H1 (cell line): ENCODE measurements around the gene NUP210. TPM values are rescaled to one million over a fixed set of nuclear protein-coding genes. Genes with fewer than 3 reads are reported as not detected.

Experiments
- BRCA1 ChIP-seq: IDR thresholded peaks from 2 replicates; pipeline ENCODE4 v1.6.1; 2012; ENCODE audit warnings: low read depth, low read length, improper control_type of control experiment
- POLR2AphosphoS5 ChIP-seq: IDR thresholded peaks from 2 replicates; pipeline ENCODE4 v1.6.1; 2011; ENCODE audit warnings: low read depth, low read length
- POU5F1 ChIP-seq: IDR thresholded peaks from 2 replicates; pipeline ENCODE4 v1.6.1; 2011; ENCODE audit warnings: low read depth, mild to moderate bottlenecking, low read length, moderate library complexity
- TCF12 ChIP-seq: IDR thresholded peaks from 2 replicates; pipeline ENCODE4 v1.6.1; 2011; ENCODE audit warnings: low read depth, mild to moderate bottlenecking, low read length
- polyA plus RNA-seq, 7 experiments: library from polyadenylated mRNA; depleted of rRNA in 3 of 7; stranded (reverse) in 5 of 7; unstranded in 2 of 7; fragments of >200 nt in 5 of 7; fragments of 200-250 nt in 2 of 7; gene quantifications; 1 replicate in 5 of 7; 2 replicates in 1 of 7; 4 replicates in 1 of 7; pipeline versions ENCODE4 v1.2.1 to v1.2.3, GENCODE V29; 2011 to 2013; ENCODE audit warnings: missing spikeins in 2 of 7, mixed read lengths in 2 of 7
- total RNA-seq: library from RNA; stranded (reverse); fragmentation: NEBNext Ultra II Directional; extraction: Animal tissue kit (Norgen Biotek cat#: 25700); gene quantifications from 2 replicates; pipeline ENCODE4 v1.2.1, GENCODE V29; 2021
- TF ChIP-seq, protein P1 (sequence below): fragments of 300-600 bp; sonication (generic); IDR thresholded peaks from 2 replicates; pipeline ENCODE4 v1.7.1; 2012; ENCODE audit warnings: low read length, moderate library complexity, mild to moderate bottlenecking, inconsistent platforms; ENCODE audit not compliant: insufficient replicate concordance

The NUP210 gene
- total and polyA plus RNA-seq, 2 of the 8 experiments (the other 6 are each of a cell fraction or from before 2014, with no cell fraction given) = 51.0 to 53.7 TPM

DNA sequence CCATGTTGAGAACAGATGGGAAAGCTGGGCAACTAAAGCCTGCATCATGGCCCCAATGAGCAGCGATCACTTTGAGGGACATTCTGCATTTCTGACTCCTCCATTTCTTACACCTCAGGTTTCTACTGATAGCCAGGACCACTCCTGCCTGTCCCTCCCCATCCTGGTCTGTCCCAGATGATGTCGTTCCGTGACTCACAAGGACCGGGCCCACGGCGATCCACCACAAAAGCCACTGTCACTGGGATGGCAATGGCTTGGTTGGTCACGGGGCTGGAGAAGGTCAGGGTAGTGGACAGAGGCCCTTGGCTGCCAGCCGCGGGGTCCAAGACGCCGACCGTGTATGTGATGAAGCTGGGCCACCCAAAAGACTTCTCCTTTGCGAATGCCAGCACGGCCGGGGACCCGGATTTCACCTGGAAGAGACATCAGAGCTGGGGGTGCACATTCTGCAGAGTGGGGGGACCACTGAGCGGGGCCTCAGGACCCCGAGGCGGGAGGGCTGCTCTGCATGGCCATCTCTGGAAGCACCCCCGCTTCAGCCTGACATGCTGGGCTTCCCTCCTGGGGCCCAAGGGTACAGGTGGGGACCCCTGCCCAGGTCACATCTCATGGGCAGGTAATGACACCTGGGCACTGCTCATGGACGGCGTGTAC, 100.4 kb downstream of the NUP210 start (continued):
- TF ChIP-seq, protein P1, sequence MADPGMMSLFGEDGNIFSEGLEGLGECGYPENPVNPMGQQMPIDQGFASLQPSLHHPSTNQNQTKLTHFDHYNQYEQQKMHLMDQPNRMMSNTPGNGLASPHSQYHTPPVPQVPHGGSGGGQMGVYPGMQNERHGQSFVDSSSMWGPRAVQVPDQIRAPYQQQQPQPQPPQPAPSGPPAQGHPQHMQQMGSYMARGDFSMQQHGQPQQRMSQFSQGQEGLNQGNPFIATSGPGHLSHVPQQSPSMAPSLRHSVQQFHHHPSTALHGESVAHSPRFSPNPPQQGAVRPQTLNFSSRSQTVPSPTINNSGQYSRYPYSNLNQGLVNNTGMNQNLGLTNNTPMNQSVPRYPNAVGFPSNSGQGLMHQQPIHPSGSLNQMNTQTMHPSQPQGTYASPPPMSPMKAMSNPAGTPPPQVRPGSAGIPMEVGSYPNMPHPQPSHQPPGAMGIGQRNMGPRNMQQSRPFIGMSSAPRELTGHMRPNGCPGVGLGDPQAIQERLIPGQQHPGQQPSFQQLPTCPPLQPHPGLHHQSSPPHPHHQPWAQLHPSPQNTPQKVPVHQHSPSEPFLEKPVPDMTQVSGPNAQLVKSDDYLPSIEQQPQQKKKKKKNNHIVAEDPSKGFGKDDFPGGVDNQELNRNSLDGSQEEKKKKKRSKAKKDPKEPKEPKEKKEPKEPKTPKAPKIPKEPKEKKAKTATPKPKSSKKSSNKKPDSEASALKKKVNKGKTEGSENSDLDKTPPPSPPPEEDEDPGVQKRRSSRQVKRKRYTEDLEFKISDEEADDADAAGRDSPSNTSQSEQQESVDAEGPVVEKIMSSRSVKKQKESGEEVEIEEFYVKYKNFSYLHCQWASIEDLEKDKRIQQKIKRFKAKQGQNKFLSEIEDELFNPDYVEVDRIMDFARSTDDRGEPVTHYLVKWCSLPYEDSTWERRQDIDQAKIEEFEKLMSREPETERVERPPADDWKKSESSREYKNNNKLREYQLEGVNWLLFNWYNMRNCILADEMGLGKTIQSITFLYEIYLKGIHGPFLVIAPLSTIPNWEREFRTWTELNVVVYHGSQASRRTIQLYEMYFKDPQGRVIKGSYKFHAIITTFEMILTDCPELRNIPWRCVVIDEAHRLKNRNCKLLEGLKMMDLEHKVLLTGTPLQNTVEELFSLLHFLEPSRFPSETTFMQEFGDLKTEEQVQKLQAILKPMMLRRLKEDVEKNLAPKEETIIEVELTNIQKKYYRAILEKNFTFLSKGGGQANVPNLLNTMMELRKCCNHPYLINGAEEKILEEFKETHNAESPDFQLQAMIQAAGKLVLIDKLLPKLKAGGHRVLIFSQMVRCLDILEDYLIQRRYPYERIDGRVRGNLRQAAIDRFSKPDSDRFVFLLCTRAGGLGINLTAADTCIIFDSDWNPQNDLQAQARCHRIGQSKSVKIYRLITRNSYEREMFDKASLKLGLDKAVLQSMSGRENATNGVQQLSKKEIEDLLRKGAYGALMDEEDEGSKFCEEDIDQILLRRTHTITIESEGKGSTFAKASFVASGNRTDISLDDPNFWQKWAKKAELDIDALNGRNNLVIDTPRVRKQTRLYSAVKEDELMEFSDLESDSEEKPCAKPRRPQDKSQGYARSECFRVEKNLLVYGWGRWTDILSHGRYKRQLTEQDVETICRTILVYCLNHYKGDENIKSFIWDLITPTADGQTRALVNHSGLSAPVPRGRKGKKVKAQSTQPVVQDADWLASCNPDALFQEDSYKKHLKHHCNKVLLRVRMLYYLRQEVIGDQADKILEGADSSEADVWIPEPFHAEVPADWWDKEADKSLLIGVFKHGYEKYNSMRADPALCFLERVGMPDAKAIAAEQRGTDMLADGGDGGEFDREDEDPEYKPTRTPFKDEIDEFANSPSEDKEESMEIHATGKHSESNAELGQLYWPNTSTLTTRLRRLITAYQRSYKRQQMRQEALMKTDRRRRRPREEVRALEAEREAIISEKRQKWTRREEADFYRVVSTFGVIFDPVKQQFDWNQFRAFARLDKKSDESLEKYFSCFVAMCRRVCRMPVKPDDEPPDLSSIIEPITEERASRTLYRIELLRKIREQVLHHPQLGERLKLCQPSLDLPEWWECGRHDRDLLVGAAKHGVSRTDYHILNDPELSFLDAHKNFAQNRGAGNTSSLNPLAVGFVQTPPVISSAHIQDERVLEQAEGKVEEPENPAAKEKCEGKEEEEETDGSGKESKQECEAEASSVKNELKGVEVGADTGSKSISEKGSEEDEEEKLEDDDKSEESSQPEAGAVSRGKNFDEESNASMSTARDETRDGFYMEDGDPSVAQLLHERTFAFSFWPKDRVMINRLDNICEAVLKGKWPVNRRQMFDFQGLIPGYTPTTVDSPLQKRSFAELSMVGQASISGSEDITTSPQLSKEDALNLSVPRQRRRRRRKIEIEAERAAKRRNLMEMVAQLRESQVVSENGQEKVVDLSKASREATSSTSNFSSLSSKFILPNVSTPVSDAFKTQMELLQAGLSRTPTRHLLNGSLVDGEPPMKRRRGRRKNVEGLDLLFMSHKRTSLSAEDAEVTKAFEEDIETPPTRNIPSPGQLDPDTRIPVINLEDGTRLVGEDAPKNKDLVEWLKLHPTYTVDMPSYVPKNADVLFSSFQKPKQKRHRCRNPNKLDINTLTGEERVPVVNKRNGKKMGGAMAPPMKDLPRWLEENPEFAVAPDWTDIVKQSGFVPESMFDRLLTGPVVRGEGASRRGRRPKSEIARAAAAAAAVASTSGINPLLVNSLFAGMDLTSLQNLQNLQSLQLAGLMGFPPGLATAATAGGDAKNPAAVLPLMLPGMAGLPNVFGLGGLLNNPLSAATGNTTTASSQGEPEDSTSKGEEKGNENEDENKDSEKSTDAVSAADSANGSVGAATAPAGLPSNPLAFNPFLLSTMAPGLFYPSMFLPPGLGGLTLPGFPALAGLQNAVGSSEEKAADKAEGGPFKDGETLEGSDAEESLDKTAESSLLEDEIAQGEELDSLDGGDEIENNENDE = no peak
- no peak for TF ChIP-seq TCF12
- no peak for TF ChIP-seq POU5F1
- no peak for TF ChIP-seq BRCA1
- no peak for TF ChIP-seq POLR2AphosphoS5
